ENCODE measurements around the gene CBFA2T3. TPM values are rescaled to one million over a fixed set of nuclear protein-coding genes. Genes with fewer than 3 reads are reported as not detected.

CBFA2T3 gene
- total RNA-seq, 1 experiment from 2014 or later = 2.9 TPM

- H3K27ac ChIP-seq (ENCODE audit: insufficient read length, low read depth, low read length) = no peak overlapping the region
- Mint-ChIP-seq H3K9me3 (no peaks in the 10 kb centered on the region), H3K27ac (no peak overlapping the region), H3K36me3 (ENCODE audit: insufficient read depth in 1 of 3, low read depth in 3 of 3) (peaks cover 0 to 5% (median 2%) of the 10 kb centered on the region in 3 experiments; a peak in 3 of 7 replicates), H3K4me1 (no peaks in the 10 kb centered on the region), H3K4me3 (no peak overlapping the region; a peak in 1 of 5 replicates), H3K27me3 (ENCODE audit: low read depth) (no peaks in the 10 kb centered on the region)
- H3K18ac ChIP-seq (ENCODE audit: insufficient read length, low read depth, low read length) = no peak overlapping the region
- no peak overlapping the region for H2BK20ac ChIP-seq (ENCODE audit: low read depth, low read length, poor library complexity, severe bottlenecking)
- no peak overlapping the region for H4K5ac ChIP-seq (ENCODE audit: insufficient read length, low read depth, low read length)
- no peak for TF ChIP-seq CTCF (conservative IDR thresholded peaks at IDR 0.05)
- no peak overlapping the region for H2BK12ac ChIP-seq (ENCODE audit: insufficient read length, low read depth, low read length)
- no peak overlapping the region for H3K4ac ChIP-seq (ENCODE audit: low read depth, low read length)
- no peak overlapping the region for H2BK120ac ChIP-seq (ENCODE audit: low read depth, low read length, poor library complexity, severe bottlenecking)
- H4K20me1 ChIP-seq (ENCODE audit: control insufficient read depth, insufficient read depth, insufficient read length) = no peaks in the 10 kb centered on the region
- H4K91ac ChIP-seq (ENCODE audit: insufficient read length, low read depth, low read length) = no peak overlapping the region
- no peak overlapping the region for H4K8ac ChIP-seq (replicated peaks; ENCODE audit: insufficient read length, low read depth, low read length)
- no peaks in the 10 kb centered on the region for H3K27me3 ChIP-seq (ENCODE audit: insufficient read depth, low read length)
- H3K23ac ChIP-seq (ENCODE audit: insufficient read length, low read depth, low read length) = no peak overlapping the region
- no peaks in the 10 kb centered on the region for H3K79me2 ChIP-seq (ENCODE audit: insufficient read depth, low read length)
- H3K14ac ChIP-seq (ENCODE audit: insufficient read depth, low read length) = no peak overlapping the region
- H3T11ph ChIP-seq (ENCODE audit: low read length) = no peak overlapping the region
- H3K56ac ChIP-seq (ENCODE audit: insufficient read length, low read depth, low read length) = no peak overlapping the region
- no peak overlapping the region for H2AFZ ChIP-seq (ENCODE audit: low read length)
- H3K9me3 ChIP-seq (ENCODE audit: control insufficient read depth, low read depth, low read length) = no peaks in the 10 kb centered on the region
- H2BK5ac ChIP-seq (ENCODE audit: insufficient read length, low read length) = no peak overlapping the region
- H3K23me2 ChIP-seq (ENCODE audit: insufficient read length, low read depth, low read length, poor library complexity, severe bottlenecking) = no peaks in the 10 kb centered on the region
- H3K4me2 ChIP-seq (ENCODE audit: insufficient read depth, insufficient read length, low read length) = no peak overlapping the region
- no CpG with 5 or more reads among the region's 11 CpGs for WGBS (ENCODE audit: extremely low coverage, insufficient read length, low lambda C conversion rate)
- H3K9ac ChIP-seq (ENCODE audit: extremely low read depth, insufficient read length, low read length) = no peak overlapping the region
- H3K79me1 ChIP-seq (ENCODE audit: insufficient read depth, low read depth, low read length, poor library complexity, severe bottlenecking) = no peaks in the 10 kb centered on the region
- H3K4me1 ChIP-seq (ENCODE audit: insufficient read depth, low read length) = no peaks in the 10 kb centered on the region
- no peak overlapping the region for H2BK15ac ChIP-seq (ENCODE audit: low read depth, low read length)
- no peak overlapping the region for H2AK5ac ChIP-seq (ENCODE audit: insufficient read length, low read length)
- no peak for DNase-seq
These were observed 146.7 kb downstream of the CBFA2T3 start for GRCh38 chr16:88830258-88830657.

Data from H9 (cell line).